Measurements from ENCODE around the gene ABCC4. TPM values are rescaled to one million over a fixed set of nuclear protein-coding genes. Genes with fewer than 3 reads are reported as not detected.

The ABCC4 gene
- total RNA-seq, 2 experiments from 2014 or later, result 9.6 to 11.8 TPM

- DNase-seq (no peak), ATAC-seq (no peak)
- Mint-ChIP-seq H3K27me3 (peaks cover 13% of the 10 kb centered on the region), H3K9me3 (no peaks in the 10 kb centered on the region), H3K27ac (no peak overlapping the region), H3K36me3 (ENCODE audit: low read depth) (no peaks in the 10 kb centered on the region), H3K4me3 (no peak overlapping the region), H3K4me1 (ENCODE audit: low read depth) (peaks cover 2% of the 10 kb centered on the region)
- no peak for TF ChIP-seq CTCF (IDR thresholded peaks at IDR 0.05)
- CTCF ChIA-PET, result no interaction called here
- intact Hi-C loops (cut with micrococcal nuclease), result no loop called here
- POLR2A ChIA-PET, result no interaction called here
These were observed 293.9 kb downstream of the ABCC4 start for GRCh38 chr13:95007322-95007721.

- Mint-ChIP-seq H3K4me3 (no peak overlapping the region), H3K36me3 (ENCODE audit: low read depth) (no peaks in the 10 kb centered on the region), H3K27ac (no peak overlapping the region), H3K9me3 (no peaks in the 10 kb centered on the region), H3K4me1 (ENCODE audit: low read depth) (peaks cover 2% of the 10 kb centered on the region), H3K27me3 (peaks cover 25% of the 10 kb centered on the region)
- ATAC-seq (no peak), DNase-seq (no peak)
- POLR2A ChIA-PET, result no interaction called here
- intact Hi-C loops (cut with micrococcal nuclease), result no loop called here
- no peak for TF ChIP-seq CTCF (IDR thresholded peaks at IDR 0.05)
- CTCF ChIA-PET, result no interaction called here
These were observed 296.0 kb downstream of the ABCC4 start for GRCh38 chr13:95005300-95005699.

- H3K4me1 Mint-ChIP-seq (ENCODE audit: low read depth), result peaks cover 2% of the 10 kb centered on the region
- CTCF ChIA-PET, result interaction anchor here (0.9 to 1.2 kb wide), 2 partner anchors 329 to 401 kb away, joined by 3 read pairs; no protein-coding TSS in a partner anchor
- H3K36me3 Mint-ChIP-seq (ENCODE audit: low read depth), result no peaks in the 10 kb centered on the region
- POLR2A ChIA-PET, result no interaction called here
- intact Hi-C loops (cut with micrococcal nuclease), result no loop called here
- H3K27me3 Mint-ChIP-seq, result peaks cover 28% of the 10 kb centered on the region
- no peak overlapping the region for H3K4me3 Mint-ChIP-seq
- TF ChIP-seq CTCF (IDR thresholded peaks at IDR 0.05), result no peak
- DNase-seq, result no peak
- no peaks in the 10 kb centered on the region for H3K9me3 Mint-ChIP-seq
- ATAC-seq, result no peak
- H3K27ac Mint-ChIP-seq, result no peak overlapping the region
These were observed 298.0 kb downstream of the ABCC4 start for GRCh38 chr13:95003019-95003813.

- no peak overlapping the region for H3K27ac Mint-ChIP-seq
- no peaks in the 10 kb centered on the region for H3K9me3 Mint-ChIP-seq
- intact Hi-C loops (cut with micrococcal nuclease), result no loop called here
- no peak for TF ChIP-seq CTCF (IDR thresholded peaks at IDR 0.05)
- ChIA-PET CTCF (no interaction called here), POLR2A (no interaction called here)
- H3K4me3 Mint-ChIP-seq, result no peak overlapping the region
- no peak for DNase-seq
- peaks cover 2% of the 10 kb centered on the region for H3K4me1 Mint-ChIP-seq (ENCODE audit: low read depth)
- H3K27me3 Mint-ChIP-seq, result peaks cover 28% of the 10 kb centered on the region
- H3K36me3 Mint-ChIP-seq (ENCODE audit: low read depth), result no peaks in the 10 kb centered on the region
- ATAC-seq, result no peak
These were observed 299.1 kb downstream of the ABCC4 start for GRCh38 chr13:95002126-95002525.

- H3K4me1 Mint-ChIP-seq (ENCODE audit: low read depth), result peaks cover 2% of the 10 kb centered on the region
- H3K27ac Mint-ChIP-seq, result no peak overlapping the region
- POLR2A ChIA-PET, result no interaction called here
- DNase-seq, result no peak
- H3K9me3 Mint-ChIP-seq, result no peaks in the 10 kb centered on the region
- no peak for ATAC-seq
- CTCF ChIA-PET, result no interaction called here
- H3K27me3 Mint-ChIP-seq, result peaks cover 33% of the 10 kb centered on the region
- no peaks in the 10 kb centered on the region for H3K36me3 Mint-ChIP-seq (ENCODE audit: low read depth)
- no peak overlapping the region for H3K4me3 Mint-ChIP-seq
- intact Hi-C loops (cut with micrococcal nuclease), result no loop called here
- no peak for TF ChIP-seq CTCF (IDR thresholded peaks at IDR 0.05)
These were observed 301.4 kb downstream of the ABCC4 start for GRCh38 chr13:94999871-95000270.

Measured in activated CD8-positive, alpha-beta T cell treated with anti-CD3 and anti-CD28 coated beads for 36 hours (primary cell).